Keratinocyte (primary cell): ENCODE results near the gene LHX2.

Experiments used
- EZH2 ChIP-seq: IDR thresholded peaks from one replicate; pipeline ENCODE4 v1.6.1; 2012; ENCODE audit warnings: inconsistent platforms, mild to moderate bottlenecking, low read length, moderate library complexity
- TF ChIP-seq, protein P1 (sequence below), 3 experiments: IDR thresholded peaks in 1 of 3; conservative IDR thresholded peaks in 1 of 3; optimal IDR thresholded peaks in 1 of 3; 2 replicates in 2 of 3; 3 replicates in 1 of 3; pipeline versions ENCODE3 to v1.5.1; 2011; ENCODE audit warnings: low read length in 3 of 3, mild to moderate bottlenecking in 3 of 3, moderate library complexity in 2 of 3, control low read depth in 1 of 3, inconsistent platforms in 1 of 3; ENCODE audit not compliant: insufficient read depth in 2 of 3; ENCODE audit errors: extremely low read depth in 1 of 3

DNA sequence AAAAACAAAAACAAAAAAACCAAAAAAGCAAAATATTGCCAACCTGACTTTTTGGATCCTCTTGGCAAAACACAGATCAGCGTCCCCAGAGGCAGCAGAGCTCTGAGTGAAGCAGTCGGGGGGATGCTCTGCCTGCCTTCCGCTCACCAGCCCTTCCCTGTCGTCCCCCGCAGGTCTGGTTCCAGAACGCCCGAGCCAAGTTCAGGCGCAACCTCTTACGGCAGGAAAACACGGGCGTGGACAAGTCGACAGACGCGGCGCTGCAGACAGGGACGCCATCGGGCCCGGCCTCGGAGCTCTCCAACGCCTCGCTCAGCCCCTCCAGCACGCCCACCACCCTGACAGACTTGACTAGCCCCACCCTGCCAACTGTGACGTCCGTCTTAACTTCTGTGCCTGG is 20.7 kb downstream of the LHX2 start:
- TF ChIP-seq, protein P1, sequence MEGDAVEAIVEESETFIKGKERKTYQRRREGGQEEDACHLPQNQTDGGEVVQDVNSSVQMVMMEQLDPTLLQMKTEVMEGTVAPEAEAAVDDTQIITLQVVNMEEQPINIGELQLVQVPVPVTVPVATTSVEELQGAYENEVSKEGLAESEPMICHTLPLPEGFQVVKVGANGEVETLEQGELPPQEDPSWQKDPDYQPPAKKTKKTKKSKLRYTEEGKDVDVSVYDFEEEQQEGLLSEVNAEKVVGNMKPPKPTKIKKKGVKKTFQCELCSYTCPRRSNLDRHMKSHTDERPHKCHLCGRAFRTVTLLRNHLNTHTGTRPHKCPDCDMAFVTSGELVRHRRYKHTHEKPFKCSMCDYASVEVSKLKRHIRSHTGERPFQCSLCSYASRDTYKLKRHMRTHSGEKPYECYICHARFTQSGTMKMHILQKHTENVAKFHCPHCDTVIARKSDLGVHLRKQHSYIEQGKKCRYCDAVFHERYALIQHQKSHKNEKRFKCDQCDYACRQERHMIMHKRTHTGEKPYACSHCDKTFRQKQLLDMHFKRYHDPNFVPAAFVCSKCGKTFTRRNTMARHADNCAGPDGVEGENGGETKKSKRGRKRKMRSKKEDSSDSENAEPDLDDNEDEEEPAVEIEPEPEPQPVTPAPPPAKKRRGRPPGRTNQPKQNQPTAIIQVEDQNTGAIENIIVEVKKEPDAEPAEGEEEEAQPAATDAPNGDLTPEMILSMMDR (optimal IDR thresholded peaks at IDR 0.05 in 1 of 3, IDR thresholded peaks at IDR 0.05 in 1 of 3, conservative IDR thresholded peaks at IDR 0.05 in 1 of 3; ENCODE audit: extremely low read depth in 1 of 3, insufficient read depth in 2 of 3, low read length in 3 of 3) = no peak
- TF ChIP-seq EZH2 = peak; percentile 18
